ENCODE results near the gene SEC16B. TPM values are rescaled to one million over a fixed set of nuclear protein-coding genes. Genes with fewer than 3 reads are reported as not detected.

SEC16B gene
- total RNA-seq, 2 experiments from 2014 or later = not detected

GRCh38 chr1:178017517-178017916 lies 47.7 kb upstream of the SEC16B start:
- Mint-ChIP-seq H3K4me1 (ENCODE audit: low read depth) (no peaks in the 10 kb centered on the region), H3K9me3 (peaks cover 11% of the 10 kb centered on the region), H3K4me3 (no peak overlapping the region), H3K27ac (no peak overlapping the region), H3K27me3 (peaks cover 15% of the 10 kb centered on the region), H3K36me3 (ENCODE audit: low read depth) (no peaks in the 10 kb centered on the region)
- DNase-seq = no peak
- no peak overlapping the region for H3K27ac ChIP-seq (ENCODE audit: low read depth in 1 of 2, low read length in 2 of 2)
- no peaks in the 10 kb centered on the region for H3K27me3 ChIP-seq (ENCODE audit: control insufficient read depth in 1 of 2, insufficient read depth in 2 of 2, low read length in 2 of 2)
- POLR2A ChIA-PET = no interaction called here
- TF ChIP-seq CTCF (IDR thresholded peaks at IDR 0.05) = no peak
- no peaks in the 10 kb centered on the region for H3K36me3 ChIP-seq (ENCODE audit: insufficient read depth, low read length)
- no peaks in the 10 kb centered on the region for H3K4me1 ChIP-seq (ENCODE audit: insufficient read depth, low read length)
- CTCF ChIA-PET = no interaction called here
- no peak for ATAC-seq (ENCODE audit: poor library complexity)
- no peaks in the 10 kb centered on the region for H3K9me3 ChIP-seq (ENCODE audit: control insufficient read depth in 1 of 2, insufficient read depth in 1 of 2, low read length in 2 of 2)
- intact Hi-C loops (cut with DNase I, micrococcal nuclease) = no loop called here
- H3K4me3 ChIP-seq (ENCODE audit: low read length) = no peak overlapping the region

- ChIA-PET POLR2A (no interaction called here), CTCF (no interaction called here)
- ATAC-seq (ENCODE audit: poor library complexity) = no peak
These were observed 42.1 kb upstream of the SEC16B start for GRCh38 chr1:178011864-178012503.

GRCh38 chr1:178011465-178011828 lies 41.6 kb upstream of the SEC16B start:
- TF ChIP-seq CTCF (IDR thresholded peaks at IDR 0.05) = no peak
- no peaks in the 10 kb centered on the region for H3K36me3 ChIP-seq (ENCODE audit: insufficient read depth, low read length)
- H3K27me3 ChIP-seq (ENCODE audit: control insufficient read depth in 1 of 2, insufficient read depth in 2 of 2, low read length in 2 of 2) = no peaks in the 10 kb centered on the region
- ATAC-seq (ENCODE audit: poor library complexity) (no peak), DNase-seq (no peak)
- Mint-ChIP-seq H3K4me3 (no peak overlapping the region), H3K27me3 (no peaks in the 10 kb centered on the region), H3K4me1 (ENCODE audit: low read depth) (no peaks in the 10 kb centered on the region), H3K9me3 (no peaks in the 10 kb centered on the region), H3K36me3 (ENCODE audit: low read depth) (no peaks in the 10 kb centered on the region), H3K27ac (no peak overlapping the region)
- H3K27ac ChIP-seq (ENCODE audit: low read depth in 1 of 2, low read length in 2 of 2) = no peak overlapping the region
- intact Hi-C loops (cut with DNase I, micrococcal nuclease) = no loop called here
- no peaks in the 10 kb centered on the region for H3K9me3 ChIP-seq (ENCODE audit: control insufficient read depth in 1 of 2, insufficient read depth in 1 of 2, low read length in 2 of 2)
- no peak overlapping the region for H3K4me3 ChIP-seq (ENCODE audit: low read length)
- POLR2A ChIA-PET = no interaction called here
- CTCF ChIA-PET = no interaction called here
- no peaks in the 10 kb centered on the region for H3K4me1 ChIP-seq (ENCODE audit: insufficient read depth, low read length)

More at GRCh38 chr1:178011864-178012503, 42.1 kb upstream of the SEC16B start:
- no peak for TF ChIP-seq CTCF (IDR thresholded peaks at IDR 0.05)
- H3K9me3 ChIP-seq (ENCODE audit: control insufficient read depth in 1 of 2, insufficient read depth in 1 of 2, low read length in 2 of 2) = no peaks in the 10 kb centered on the region
- H3K9me3 Mint-ChIP-seq = no peaks in the 10 kb centered on the region
- no peak overlapping the region for H3K4me3 ChIP-seq (ENCODE audit: low read length)
- no peak overlapping the region for H3K4me3 Mint-ChIP-seq
- no peaks in the 10 kb centered on the region for H3K36me3 ChIP-seq (ENCODE audit: insufficient read depth, low read length)
- no peaks in the 10 kb centered on the region for H3K4me1 ChIP-seq (ENCODE audit: insufficient read depth, low read length)
- no peak for DNase-seq
- H3K27me3 ChIP-seq (ENCODE audit: control insufficient read depth in 1 of 2, insufficient read depth in 2 of 2, low read length in 2 of 2) = no peaks in the 10 kb centered on the region
- no peaks in the 10 kb centered on the region for H3K27me3 Mint-ChIP-seq
- no peak overlapping the region for H3K27ac Mint-ChIP-seq
- no peaks in the 10 kb centered on the region for H3K4me1 Mint-ChIP-seq (ENCODE audit: low read depth)
- intact Hi-C loops (cut with DNase I, micrococcal nuclease) = no loop called here
- H3K36me3 Mint-ChIP-seq (ENCODE audit: low read depth) = no peaks in the 10 kb centered on the region
- no peak overlapping the region for H3K27ac ChIP-seq (ENCODE audit: low read depth in 1 of 2, low read length in 2 of 2)
